GM19328 (cell line): ENCODE data around the gene CD164.
"Not testable (repeated sequence)": the region's sequence is repeated elsewhere in the genome, so short reads cannot be mapped to it uniquely, and the experiment has no call there.

Experiments used
- ATAC-seq: cut with Tn5 transposase; IDR thresholded peaks from one replicate; pipeline ENCODE4 v1.9.1; 2021; ENCODE audit warnings: mild to moderate bottlenecking, moderate library complexity; ENCODE audit not compliant: unreplicated experiment

The CD164 gene

GRCh38 chr6:109377717-109378116, 4.5 kb downstream of the CD164 start:
- no peak for ATAC-seq

- no peak for ATAC-seq
Measured at GRCh38 chr6:109374326-109374892, 7.9 kb downstream of the CD164 start.

- ATAC-seq, result peak; percentile 93
Measured at GRCh38 chr6:109373762-109374161, 8.5 kb downstream of the CD164 start.

- no peak for ATAC-seq
Measured at GRCh38 chr6:109373331-109373730, 8.9 kb downstream of the CD164 start.

GRCh38 chr6:109372130-109372529, 10.1 kb downstream of the CD164 start:
- ATAC-seq, result no peak

GRCh38 chr6:109370792-109371191, 11.5 kb downstream of the CD164 start:
- no peak for ATAC-seq

- ATAC-seq, result no peak
Measured at GRCh38 chr6:109370336-109370735, 11.9 kb downstream of the CD164 start.

- ATAC-seq, result no peak
Measured at GRCh38 chr6:109369728-109370127, 12.5 kb downstream of the CD164 start.

GRCh38 chr6:109364382-109365078, 17.7 kb downstream of the CD164 start:
- not testable (repeated sequence) for ATAC-seq

GRCh38 chr6:109363753-109364152, 18.5 kb downstream of the CD164 start:
- no peak for ATAC-seq

GRCh38 chr6:109362102-109362884, 20.0 kb downstream of the CD164 start:
- ATAC-seq, result no peak

- no peak for ATAC-seq
Measured at GRCh38 chr6:109360791-109361190, 21.5 kb downstream of the CD164 start.

- no peak for ATAC-seq
Measured at GRCh38 chr6:109360281-109360680, 22.0 kb downstream of the CD164 start.

GRCh38 chr6:109359248-109359647, 23.0 kb downstream of the CD164 start:
- ATAC-seq, result no peak

GRCh38 chr6:109358204-109358603, 24.1 kb downstream of the CD164 start:
- no peak for ATAC-seq

- ATAC-seq, result no peak
Measured at GRCh38 chr6:109356237-109356636, 26.0 kb downstream of the CD164 start.

- no peak for ATAC-seq
Measured at GRCh38 chr6:109351231-109352130, 30.8 kb downstream of the CD164 start.

- no peak for ATAC-seq
Measured at GRCh38 chr6:109349419-109349987, 32.8 kb downstream of the CD164 start.

- no peak for ATAC-seq
Measured at GRCh38 chr6:109348226-109348625, 34.0 kb downstream of the CD164 start.

- ATAC-seq, result no peak
Measured at GRCh38 chr6:109347779-109348178, 34.5 kb downstream of the CD164 start.

GRCh38 chr6:109345986-109346385, 36.3 kb downstream of the CD164 start:
- ATAC-seq, result no peak
